Measurements from ENCODE around the gene PRKRIP1.

- TF ChIP-seq EZH2phosphoT487 (conservative IDR thresholded peaks at IDR 0.05; ENCODE audit: low read length): no peak
- TF ChIP-seq CTCF (IDR thresholded peaks at IDR 0.05; ENCODE audit: insufficient read depth, low read length, poor library complexity, severe bottlenecking): no peak
Measured at GRCh38 chr7:102439963-102440795, 44.0 kb downstream of the PRKRIP1 start.

Measured in SU-DHL-6 (cell line).